HCT116 (cell line): Measurements from ENCODE around the gene CCDC73. TPM values are rescaled to one million over a fixed set of nuclear protein-coding genes. Genes with fewer than 3 reads are reported as not detected.

Experiments
- ATAC-seq: fragments of 200-7000 bp; cut with Tn5 transposase; 2 replicates; pipeline ENCODE4 v1.9.1; 2020; ENCODE audit warnings: mild to moderate bottlenecking, moderate library complexity
- BruUV-seq: library from RNA; stranded (reverse); fragments of 400-500 nt; replicated peaks from 2 replicates; lab custom pipeline; 2021; lab: Mats Ljungman, UMichigan
- CTCF ChIA-PET: fragments of 300-600 bp; sonication (Branson Sonifier 250); formaldehyde crosslinking; loops from one replicate; lab custom pipeline; 2021; ENCODE audit warnings: antibody characterized with exemption; lab: Charles Lee
- POLR2A ChIA-PET: fragments of 300-600, 350-600 bp; sonication (Branson Sonifier 250); formaldehyde crosslinking; loops from one replicate; lab custom pipeline; 2021; ENCODE audit warnings: antibody characterized with exemption; lab: Charles Lee
- RAD21 ChIA-PET, 2 experiments: fragments of 300-600 bp; sonication (Branson Sonifier 250); formaldehyde crosslinking; loops; one replicate each; lab custom pipeline; 2023; ENCODE audit warnings: low total read pairs in 2 of 2; ENCODE audit not compliant: uncharacterized antibody in 2 of 2, unreplicated experiment in 2 of 2, low non-redundant PET in 1 of 2; lab: Charles Lee
- DNase-seq: peaks from one replicate; pipeline ENCODE4 v3.0.0-alpha.2; 2010; ENCODE audit warnings: low read depth, low spot score
- H2AFZ ChIP-seq: fragments of 200-600 bp; shearing (Covaris generic), sonication (generic); 2 replicates; pipeline ENCODE4 v1.6.1; 2017; ENCODE audit warnings: low read depth, mixed run types, mixed read lengths, antibody characterized with exemption, low read length; ENCODE audit not compliant: poor library complexity, severe bottlenecking
- H3K27ac ChIP-seq: 2 replicates; pipeline ENCODE4 v1.5.1; 2012; ENCODE audit warnings: low read depth, low read length
- H3K27me3 ChIP-seq: fragments of 200-600 bp; sonication (generic); 2 replicates; pipeline ENCODE4 v1.6.1; 2016; ENCODE audit warnings: mixed run types, low read length, mixed read lengths; ENCODE audit not compliant: insufficient read depth
- H3K36me3 ChIP-seq, 2 experiments: fragments of 200-500 bp in 1 of 2; fragments of 200-600 bp in 1 of 2; sonication (Bioruptor generic) in 1 of 2; sonication (generic) in 1 of 2; 2 replicates each; pipeline versions ENCODE4 v1.5.1 to v1.6.1; 2014 to 2016; ENCODE audit warnings: low read length in 2 of 2, inconsistent platforms in 1 of 2, mixed read lengths in 1 of 2, mixed run types in 1 of 2; ENCODE audit not compliant: insufficient read depth in 2 of 2, control insufficient read depth in 1 of 2
- H3K4me1 ChIP-seq, 2 experiments: fragments of 200-600 bp in 1 of 2; sonication (generic) in 1 of 2; 2 replicates each; pipeline versions ENCODE4 v1.5.1 to v1.6.1; 2012 to 2017; ENCODE audit warnings: low read length in 2 of 2, inconsistent platforms in 1 of 2, mild to moderate bottlenecking in 1 of 2, mixed read lengths in 1 of 2, mixed run types in 1 of 2, moderate library complexity in 1 of 2; ENCODE audit not compliant: insufficient read depth in 2 of 2, control insufficient read depth in 1 of 2
- H3K4me2 ChIP-seq: fragments of 200-600 bp; sonication (generic); 2 replicates; pipeline ENCODE4 v1.6.1; 2017; ENCODE audit warnings: mixed run types, low read length, mixed read lengths
- H3K4me3 ChIP-seq, 2 experiments: fragments of 200-600 bp in 1 of 2; sonication (generic) in 1 of 2; replicated peaks in 1 of 2; 2 replicates each; pipeline ENCODE4 v1.5.1; 2011 to 2016; ENCODE audit warnings: low read length in 2 of 2, control low read depth in 1 of 2, low read depth in 1 of 2, mild to moderate bottlenecking in 1 of 2, mixed read lengths in 1 of 2, mixed run types in 1 of 2
- H3K79me2 ChIP-seq: fragments of 200-600 bp; sonication (generic); 2 replicates; pipeline ENCODE4 v1.6.1; 2017; ENCODE audit warnings: mild to moderate bottlenecking, mixed run types, low read length, moderate library complexity, mixed read lengths; ENCODE audit not compliant: insufficient read depth
- H3K9ac ChIP-seq: fragments of 200-600 bp; sonication (generic); 2 replicates; pipeline ENCODE4 v1.6.1; 2016; ENCODE audit warnings: low read length, mixed read lengths
- H3K9me2 ChIP-seq: fragments of 200-600 bp; sonication (generic), shearing (Covaris generic); 2 replicates; pipeline ENCODE4 v1.6.1; 2017; ENCODE audit warnings: mixed run types, mild to moderate bottlenecking, moderate library complexity; ENCODE audit not compliant: insufficient read depth
- H3K9me3 ChIP-seq, 2 experiments: fragments of 200-500 bp in 1 of 2; fragments of 200-600 bp in 1 of 2; sonication (Bioruptor generic) in 1 of 2; sonication (generic) in 1 of 2; 2 replicates each; pipeline ENCODE4 v1.6.1; 2014 to 2017; ENCODE audit warnings: low read length in 2 of 2, mixed read lengths in 2 of 2, inconsistent platforms in 1 of 2, low read depth in 1 of 2, mild to moderate bottlenecking in 1 of 2, mixed run types in 1 of 2, moderate library complexity in 1 of 2; ENCODE audit not compliant: control insufficient read depth in 1 of 2, insufficient read depth in 1 of 2
- H4K20me1 ChIP-seq: fragments of 200-600 bp; sonication (generic), shearing (Covaris generic); 2 replicates; pipeline ENCODE4 v1.6.1; 2017; ENCODE audit warnings: mixed run types, mild to moderate bottlenecking, moderate library complexity; ENCODE audit not compliant: insufficient read depth
- ATF3 ChIP-seq: IDR thresholded peaks from 2 replicates; pipeline ENCODE4 v1.6.1; 2012
- CBX3 ChIP-seq: IDR thresholded peaks from 2 replicates; pipeline ENCODE4 v1.6.1; 2012; ENCODE audit warnings: low read depth
- EGR1 ChIP-seq: IDR thresholded peaks from 2 replicates; pipeline ENCODE4 v1.6.1; 2012; ENCODE audit warnings: low read depth
- EZH2phosphoT487 ChIP-seq: fragments of 200-600 bp; IDR thresholded peaks from 2 replicates; pipeline ENCODE4 v1.6.1; 2018; ENCODE audit warnings: antibody characterized with exemption, borderline replicate concordance
- MAX ChIP-seq: IDR thresholded peaks from 2 replicates; pipeline ENCODE4 v1.6.1; 2012
- POLR2A ChIP-seq: IDR thresholded peaks from 2 replicates; pipeline ENCODE4 v1.7.0; 2011; ENCODE audit warnings: borderline replicate concordance; ENCODE audit not compliant: insufficient read depth, insufficient read length; ENCODE audit errors: extremely low read depth
- POLR2AphosphoS5 ChIP-seq: IDR thresholded peaks from 2 replicates; pipeline ENCODE4 v1.6.1; 2011; ENCODE audit warnings: mild to moderate bottlenecking, low read depth, low read length, moderate library complexity
- RAD21 ChIP-seq: IDR thresholded peaks from 2 replicates; pipeline ENCODE4 v1.6.1; 2012; ENCODE audit warnings: low read depth, mild to moderate bottlenecking
- REST ChIP-seq: IDR thresholded peaks from 2 replicates; pipeline ENCODE4 v1.6.1; 2012; ENCODE audit warnings: low read depth
- SIN3A ChIP-seq: IDR thresholded peaks from 2 replicates; pipeline ENCODE4 v1.6.1; 2012; ENCODE audit warnings: low read depth
- SP1 ChIP-seq: IDR thresholded peaks from 2 replicates; pipeline ENCODE4 v1.6.1; 2012; ENCODE audit warnings: low read depth
- SRF ChIP-seq: IDR thresholded peaks from 2 replicates; pipeline ENCODE4 v1.6.1; 2012; ENCODE audit warnings: low read depth
- TCF7L2 ChIP-seq: IDR thresholded peaks from 2 replicates; pipeline ENCODE4 v1.7.0; 2011; ENCODE audit warnings: borderline replicate concordance, inconsistent platforms; ENCODE audit not compliant: insufficient read depth, insufficient read length; ENCODE audit errors: extremely low read depth
- YY1 ChIP-seq: IDR thresholded peaks from 2 replicates; pipeline ENCODE4 v1.6.1; 2011; ENCODE audit warnings: low read length, low read depth, moderate library complexity, mild to moderate bottlenecking; ENCODE audit not compliant: insufficient replicate concordance; ENCODE audit errors: extremely low read depth
- ZBTB33 ChIP-seq: IDR thresholded peaks from 2 replicates; pipeline ENCODE4 v1.6.1; 2011; ENCODE audit warnings: mild to moderate bottlenecking, low read length, moderate library complexity; ENCODE audit not compliant: insufficient replicate concordance; ENCODE audit errors: extremely low read depth
- ZFX ChIP-seq: fragments of 450-650 bp; IDR thresholded peaks from 2 replicates; pipeline ENCODE4 v1.6.1; 2017
- ZNF274 ChIP-seq: fragments of 200-500 bp; sonication (Bioruptor generic); IDR thresholded peaks from 2 replicates; pipeline ENCODE4 v1.6.1; 2014; ENCODE audit warnings: mild to moderate bottlenecking, low read depth, low read length, inconsistent platforms
- intact Hi-C: fragments of 100-400 bp; cut with micrococcal nuclease; formaldehyde crosslinking; loops from 2 replicates; pipeline ENCODE4 v1.10.0; 2022
- total RNA-seq: library from RNA; stranded (reverse); gene quantifications from one replicate; pipeline ENCODE4 v1.2.1, GENCODE V29; 2021; ENCODE audit not compliant: unreplicated experiment

CCDC73 gene
- total RNA-seq, 1 experiment from 2014 or later: not detected

- Histone ChIP-seq H3K4me2 (no peak overlapping the region), H3K9me3 (no peaks in the 10 kb centered on the region), H3K9me2 (no peaks in the 10 kb centered on the region), H3K79me2 (no peaks in the 10 kb centered on the region), H3K9ac (no peak overlapping the region), H3K4me1 (peaks cover 14 to 21% of the 10 kb centered on the region in 2 experiments), H3K27ac (no peak overlapping the region), H3K36me3 (no peaks in the 10 kb centered on the region), H4K20me1 (no peaks in the 10 kb centered on the region), H3K4me3 (no peak overlapping the region), H2AFZ (no peak overlapping the region), H3K27me3 (no peaks in the 10 kb centered on the region)
- DNase-seq (no peak), ATAC-seq (no peak)
- intact Hi-C loops: no loop called here
- ChIA-PET CTCF (no interaction called here), POLR2A (no interaction called here), RAD21 (no interaction called here)
- TF ChIP-seq SRF (no peak), CBX3 (no peak), SIN3A (no peak), EGR1 (no peak), YY1 (no peak), POLR2AphosphoS5 (no peak), ATF3 (no peak), MAX (no peak), ZFX (no peak), RAD21 (no peak), TCF7L2 (no peak), POLR2A (no peak), EZH2phosphoT487 (no peak), SP1 (no peak), ZNF274 (no peak), REST (no peak), ZBTB33 (no peak)
- no TSS peak for BruUV-seq
Measured at GRCh38 chr11:32833921-32834320, 39.5 kb upstream of the CCDC73 start.
